ENCODE measurements around the gene SNX19.

Gene SNX19

DNA sequence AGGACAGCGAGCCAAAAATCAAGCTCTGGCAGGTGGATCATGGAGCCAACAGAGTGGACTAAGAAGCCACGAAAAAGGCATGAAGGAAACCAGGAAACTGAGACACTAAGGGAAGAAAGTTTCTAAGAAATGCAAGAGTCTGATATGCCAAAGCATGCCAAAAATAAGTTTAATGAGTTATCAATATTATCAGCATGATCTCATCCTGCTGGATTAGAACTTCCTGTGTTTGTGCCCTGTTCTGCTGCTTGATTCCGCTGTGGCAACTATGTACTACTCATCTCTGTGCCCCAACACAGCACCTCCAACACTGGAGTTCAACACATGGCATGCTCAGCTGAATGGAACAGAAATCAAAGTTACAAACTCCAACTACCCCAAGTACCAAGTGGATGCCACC lies 10.8 kb downstream of the SNX19 start:
- no peak for DNase-seq (ENCODE audit: low read depth)

DNA sequence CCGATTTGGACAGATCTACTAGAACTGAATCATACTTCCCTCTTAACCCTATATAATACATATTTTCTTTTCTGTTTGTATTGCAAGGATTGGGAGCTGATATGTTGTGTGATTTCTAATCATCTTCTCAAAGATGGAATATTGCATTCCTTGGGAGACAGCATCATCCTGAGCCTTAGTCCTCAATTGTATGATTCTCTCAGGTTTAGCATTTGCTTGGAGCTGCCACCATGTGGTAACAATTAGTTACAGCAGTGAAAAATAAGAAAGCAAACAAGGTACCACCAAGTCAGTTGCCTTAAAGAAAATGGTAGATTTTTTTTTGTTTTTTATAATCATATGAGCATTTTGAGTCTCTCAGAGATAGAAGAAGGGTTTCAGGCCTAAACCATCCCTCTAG lies 11.9 kb downstream of the SNX19 start:
- no peak for DNase-seq (ENCODE audit: low read depth)

DNA sequence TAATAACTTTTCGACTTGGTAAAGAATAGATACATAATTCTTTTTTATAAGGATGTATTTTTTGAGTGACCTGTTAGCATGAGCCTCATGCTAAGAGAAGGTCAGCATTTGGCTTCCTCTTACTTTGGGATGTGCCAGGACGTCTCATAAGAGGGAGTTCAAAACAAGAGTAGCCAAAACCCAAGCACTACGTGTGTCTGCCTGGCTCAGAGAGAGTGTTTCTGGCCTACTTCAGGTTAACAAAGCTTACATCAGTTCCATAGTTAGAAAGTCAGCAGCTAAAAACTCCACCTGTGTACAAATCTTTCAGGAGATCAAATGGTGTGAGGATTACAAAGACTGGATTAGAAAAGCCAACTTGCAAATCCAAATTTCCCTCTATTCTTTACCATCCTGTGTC lies 13.9 kb downstream of the SNX19 start:
- no peak for DNase-seq (ENCODE audit: low read depth)

GRCh38 chr11:130899106-130899505 lies 17.2 kb downstream of the SNX19 start:
- DNase-seq (ENCODE audit: low read depth): no peak

DNA sequence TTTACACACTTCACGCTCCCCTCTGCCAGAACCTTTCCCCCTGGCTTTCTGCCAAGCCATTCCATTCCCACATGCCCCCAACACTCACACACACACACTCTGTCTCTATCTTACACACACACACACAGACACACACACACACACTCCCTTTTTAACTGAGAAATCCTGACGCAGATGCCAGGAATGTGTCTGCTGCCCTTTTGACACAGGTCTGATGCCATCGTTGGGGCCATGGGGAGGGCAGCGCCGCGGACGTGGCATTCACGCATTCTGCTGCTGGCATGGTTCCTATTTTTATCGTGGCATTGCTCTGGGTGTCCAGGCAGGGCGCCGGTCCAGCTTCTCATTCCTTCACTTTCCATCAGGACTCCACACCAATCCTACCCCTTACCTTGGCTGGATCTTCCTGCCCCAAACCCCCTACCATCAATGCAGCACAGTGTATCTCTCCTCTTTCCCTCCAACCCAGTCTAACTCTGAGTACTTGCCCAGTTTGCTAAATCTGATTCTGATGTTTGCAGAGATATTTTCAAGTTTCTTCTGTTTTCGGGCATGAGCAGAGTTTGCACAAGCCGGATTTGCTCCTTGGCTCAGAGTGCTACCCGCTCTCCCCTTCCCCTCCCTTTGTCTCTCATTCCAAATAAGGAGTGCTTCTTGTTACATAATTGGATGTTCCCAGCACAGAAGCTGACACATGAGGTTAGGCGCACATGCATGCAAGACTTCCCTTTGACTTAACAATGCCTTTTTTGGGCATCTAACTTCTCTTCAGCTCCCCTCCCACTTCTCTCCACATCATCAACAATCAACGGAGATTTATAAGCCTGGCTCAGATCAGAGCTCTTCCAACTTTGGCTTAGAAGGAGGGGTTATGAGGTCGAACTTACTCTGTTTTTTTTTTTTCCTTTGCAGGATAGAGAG lies 18.8 kb downstream of the SNX19 start:
- no peak for DNase-seq (ENCODE audit: low read depth)

- peak; percentile 51 for DNase-seq (ENCODE audit: low read depth)
Observed at GRCh38 chr11:130894322-130895025, 21.8 kb downstream of the SNX19 start.

DNA sequence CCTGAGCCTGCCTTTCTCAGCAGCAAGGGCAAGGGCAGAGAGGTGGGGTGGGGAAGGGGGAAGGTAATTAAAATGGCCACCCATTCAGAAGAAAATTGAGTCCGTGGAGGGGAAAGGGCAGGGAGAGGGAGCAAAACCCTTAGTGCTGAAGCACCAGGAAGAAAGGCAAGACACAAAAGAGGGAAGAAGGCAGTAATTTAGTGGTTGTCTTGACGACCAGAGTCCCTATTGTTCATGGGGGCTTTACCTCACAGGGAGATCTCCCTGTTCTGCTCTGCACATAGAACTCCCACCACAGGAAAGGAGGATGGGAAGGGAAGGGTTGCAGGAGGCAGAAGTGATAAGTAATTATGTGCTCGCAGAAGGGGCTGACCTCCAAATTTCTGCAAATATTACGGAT lies 23.4 kb downstream of the SNX19 start:
- no peak for DNase-seq (ENCODE audit: low read depth)

DNA sequence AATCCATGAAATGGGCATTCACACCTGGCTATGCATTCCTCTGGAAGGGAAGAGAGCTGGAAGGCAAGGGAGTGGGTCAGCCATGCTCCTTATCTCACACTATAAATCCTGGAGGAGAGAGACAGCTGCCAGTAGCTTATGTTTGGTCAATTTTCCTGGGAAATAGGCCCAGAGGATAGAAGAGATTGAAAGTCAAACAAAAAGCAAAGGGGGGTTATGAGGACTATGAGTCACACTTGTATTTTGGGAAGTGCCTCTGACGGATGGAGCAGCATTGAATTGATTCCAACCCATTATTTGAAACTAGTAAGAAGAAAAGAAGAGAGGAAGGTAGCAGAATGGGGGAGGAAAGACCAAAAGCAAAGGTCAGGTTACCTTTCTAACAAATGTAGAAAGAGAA lies 25.0 kb downstream of the SNX19 start:
- DNase-seq (ENCODE audit: low read depth): no peak

- no peak for DNase-seq (ENCODE audit: low read depth)
Observed at GRCh38 chr11:130890039-130890745, 26.1 kb downstream of the SNX19 start.

GRCh38 chr11:130888790-130889189 lies 27.5 kb downstream of the SNX19 start:
- DNase-seq (ENCODE audit: low read depth): no peak

GRCh38 chr11:130886704-130887103 lies 29.6 kb downstream of the SNX19 start:
- DNase-seq (ENCODE audit: low read depth): no peak

- DNase-seq (ENCODE audit: low read depth): no peak
Observed at GRCh38 chr11:130882138-130882551, 34.1 kb downstream of the SNX19 start.

DNA sequence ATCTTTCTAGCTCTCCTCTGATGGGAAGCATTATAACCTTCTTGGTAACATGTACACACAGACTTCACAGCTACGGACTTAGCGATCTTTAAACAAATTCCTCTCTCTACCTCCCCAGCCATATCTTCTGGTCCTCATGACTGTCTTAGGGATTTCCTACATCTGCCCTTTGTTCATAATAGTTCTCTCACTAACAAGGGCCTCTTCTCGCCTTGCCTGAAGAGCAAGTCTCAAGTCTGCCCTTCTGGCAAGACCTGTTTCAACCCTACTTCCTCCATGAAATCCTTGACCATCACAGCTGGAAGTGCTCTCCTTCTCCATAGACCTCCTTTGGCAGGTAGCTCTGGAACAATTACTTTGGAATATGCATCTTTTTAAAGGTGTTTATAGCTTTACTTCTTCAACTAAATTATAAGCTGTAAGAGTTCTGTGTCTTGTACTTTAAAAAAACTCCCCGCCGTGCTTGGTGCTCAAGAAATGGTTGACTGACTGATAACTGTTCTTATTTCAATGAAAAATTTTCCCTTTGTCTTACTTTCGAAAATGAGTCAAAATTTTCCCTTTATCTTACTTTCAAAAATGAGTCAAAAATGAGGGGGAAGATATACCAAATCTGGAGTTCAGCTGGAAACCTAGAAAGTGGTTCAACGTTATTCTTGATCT lies 34.7 kb downstream of the SNX19 start:
- no peak for DNase-seq (ENCODE audit: low read depth)

DNA sequence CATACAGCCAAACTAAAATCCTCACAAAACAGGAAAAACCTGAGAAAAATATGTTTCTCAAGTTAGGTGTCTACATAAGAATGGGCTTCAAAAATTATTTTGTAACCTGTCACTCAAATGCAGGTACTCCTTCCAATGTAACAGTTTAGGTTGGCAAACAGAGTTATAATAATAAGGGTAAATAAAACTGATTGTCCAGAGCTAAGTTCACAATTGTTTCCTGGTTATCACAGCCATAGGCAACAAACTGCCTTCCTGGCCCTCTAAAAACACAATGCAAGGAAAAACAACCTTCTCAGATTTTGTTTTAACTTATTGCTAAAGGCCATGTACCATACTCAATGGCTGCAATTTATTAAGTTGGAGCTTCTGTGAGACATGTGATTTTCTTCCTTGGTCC lies 36.4 kb downstream of the SNX19 start:
- DNase-seq (ENCODE audit: low read depth): no peak

DNA sequence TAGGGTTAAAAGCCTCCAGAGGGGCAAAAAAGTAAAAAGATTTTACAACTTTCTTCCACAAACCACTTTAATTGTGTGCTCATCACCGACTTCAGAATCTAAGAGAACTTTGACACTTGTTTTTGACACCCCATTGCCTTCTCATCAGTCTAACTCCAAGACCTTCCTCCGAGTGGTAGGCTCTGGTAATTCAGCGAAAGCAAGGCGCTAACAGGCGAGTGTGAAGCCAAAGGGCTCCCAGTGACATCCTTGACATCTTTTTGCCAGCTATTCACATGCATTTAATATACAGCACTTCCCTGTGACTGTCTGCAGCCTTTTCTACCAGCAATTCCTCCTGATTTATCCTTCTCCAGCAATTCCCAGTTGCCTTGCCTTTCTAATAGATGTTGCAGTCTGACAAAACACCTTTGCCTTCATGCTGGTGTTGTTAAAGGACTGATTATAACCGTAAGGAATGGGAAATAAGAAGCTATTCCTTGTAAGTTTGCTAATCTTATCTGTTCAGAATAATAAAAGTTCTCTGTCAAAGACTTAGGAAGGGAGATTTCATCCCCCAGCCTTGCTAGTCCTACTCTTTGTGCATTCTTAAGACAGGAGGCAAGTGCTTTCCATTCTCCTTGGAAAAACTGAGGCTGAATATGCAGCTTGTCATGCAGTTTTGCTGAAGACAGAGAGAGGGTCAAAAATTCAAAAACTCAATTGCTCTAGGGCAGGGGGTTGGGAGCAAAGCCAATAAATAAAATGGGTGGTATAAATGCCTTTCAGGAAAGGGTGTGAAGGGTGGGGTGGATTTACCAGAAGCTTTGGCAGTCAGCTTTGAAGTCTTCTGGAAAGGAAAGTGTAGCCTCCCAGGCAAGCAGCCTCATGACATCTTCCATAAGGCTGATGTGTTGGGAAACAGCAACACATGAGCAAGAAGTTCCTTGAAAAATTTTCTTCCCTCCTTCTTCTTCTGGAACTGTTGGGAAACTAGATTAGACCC lies 39.1 kb downstream of the SNX19 start:
- DNase-seq (ENCODE audit: low read depth): no peak

DNA sequence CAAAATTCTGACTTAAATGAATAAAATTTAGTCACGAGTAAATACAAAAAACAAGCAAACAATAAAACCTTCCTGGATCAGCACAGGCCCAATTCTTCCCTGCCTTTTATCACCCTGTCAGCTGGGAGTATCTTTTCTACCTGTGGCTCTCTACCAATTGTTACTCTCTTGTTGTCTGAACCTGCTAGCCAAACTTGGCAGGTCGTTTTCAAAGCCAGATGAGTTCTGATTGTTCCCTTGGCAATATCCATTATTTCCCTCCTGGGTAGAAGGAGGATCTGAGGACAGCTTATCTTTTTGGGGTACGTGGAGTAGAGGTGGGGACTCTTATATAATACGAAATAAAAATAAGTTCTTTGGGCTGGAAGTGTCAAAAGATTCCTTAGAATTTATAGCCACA lies 40.2 kb downstream of the SNX19 start:
- no peak for DNase-seq (ENCODE audit: low read depth)

GRCh38 chr11:130874955-130875531 lies 41.2 kb downstream of the SNX19 start:
- DNase-seq (ENCODE audit: low read depth): no peak

DNA sequence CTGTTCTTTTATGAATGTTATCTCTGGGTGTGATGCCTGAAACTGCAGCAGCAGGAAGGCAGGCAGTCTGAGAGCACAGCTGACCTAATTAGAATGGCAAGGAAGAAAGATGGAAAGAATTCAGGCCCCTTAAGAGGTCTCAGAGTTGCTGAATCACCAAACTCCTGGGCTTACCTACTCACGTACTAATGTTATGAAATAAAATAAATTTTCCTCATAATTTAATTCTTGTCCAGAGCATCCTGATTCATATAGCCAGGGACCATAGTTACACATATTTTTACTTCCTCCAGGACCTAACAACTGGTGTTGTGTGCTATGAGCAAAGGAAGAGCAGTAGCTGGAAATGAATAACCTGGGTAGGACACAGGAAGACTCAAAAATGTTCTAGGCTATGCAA lies 41.9 kb downstream of the SNX19 start:
- DNase-seq (ENCODE audit: low read depth): no peak

- DNase-seq (ENCODE audit: low read depth): no peak
Observed at GRCh38 chr11:130873761-130874160, 42.5 kb downstream of the SNX19 start.

DNA sequence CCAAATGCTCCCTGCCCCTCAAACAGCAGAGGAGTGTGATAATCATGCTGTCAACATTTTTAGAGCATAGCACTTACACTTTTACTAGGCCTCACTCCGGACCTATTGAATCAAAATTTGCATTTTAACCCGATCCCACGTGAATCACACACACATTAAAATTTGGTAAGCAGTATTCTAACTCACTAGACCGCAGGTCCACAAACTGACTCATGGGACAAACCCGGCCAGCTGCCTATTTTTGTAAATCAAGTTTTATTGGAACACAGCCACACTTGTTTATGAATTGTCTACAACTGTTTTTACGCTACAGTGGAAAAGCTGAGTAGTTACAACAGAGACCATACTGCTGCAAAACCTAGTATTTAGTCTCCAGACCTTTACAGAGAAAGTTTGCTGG lies 43.3 kb downstream of the SNX19 start:
- DNase-seq (ENCODE audit: low read depth): no peak

- no peak for DNase-seq (ENCODE audit: low read depth)
Observed at GRCh38 chr11:130872513-130872912, 43.8 kb downstream of the SNX19 start.

Data from T follicular helper cell (primary cell).